Measurements from ENCODE around the gene TNFRSF11A. TPM values are rescaled to one million over a fixed set of nuclear protein-coding genes. Genes with fewer than 3 reads are reported as not detected.

The TNFRSF11A gene
- total RNA-seq, 1 experiment from 2014 or later = 6.3 TPM

DNA sequence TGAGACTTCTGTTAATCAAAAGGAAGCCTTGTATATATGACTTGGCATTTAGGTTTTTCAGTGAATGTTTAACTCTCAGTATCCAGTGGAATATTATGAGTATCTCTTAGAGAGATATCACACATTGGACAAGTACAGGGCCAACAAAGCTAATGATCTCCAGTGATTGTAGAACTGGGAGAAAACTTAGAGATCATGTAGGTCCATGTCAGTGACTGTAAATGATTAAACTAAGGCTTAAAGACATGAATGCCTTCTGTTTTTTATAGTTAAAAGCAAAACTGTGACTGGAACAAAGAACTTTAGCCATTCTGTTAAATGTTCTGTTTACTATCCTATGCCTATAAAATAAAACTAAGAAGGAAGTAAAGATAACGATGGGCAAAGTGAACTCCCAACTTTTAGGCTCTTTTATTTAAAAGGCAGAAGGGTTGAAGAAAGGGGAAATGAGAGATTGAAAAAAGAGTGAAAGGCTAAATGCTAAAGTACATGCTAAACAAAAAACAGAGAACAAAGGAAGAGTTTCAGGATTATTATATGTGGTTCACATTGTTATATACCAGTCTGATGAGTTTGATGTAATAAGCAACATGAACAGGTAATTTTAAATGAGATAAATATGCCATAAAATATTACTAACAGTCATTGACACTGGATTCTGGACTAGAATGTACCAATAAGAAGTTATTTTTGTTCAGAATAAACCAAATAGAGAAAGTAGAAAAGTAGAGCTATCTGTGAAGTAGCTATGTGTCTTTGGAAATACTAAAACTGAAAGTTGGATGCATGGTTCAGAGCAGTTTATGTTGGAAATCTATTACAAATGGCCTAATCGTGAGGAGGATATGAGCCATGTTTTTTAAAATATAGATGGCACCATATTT, 37.1 kb upstream of the TNFRSF11A start:
- ChIA-PET CTCF (no interaction called here), POLR2A (ENCODE audit: unreplicated experiment) (interaction anchor here (0.7 kb wide), 1 partner anchor 222 kb away, joined by 4 read pairs; no protein-coding TSS in a partner anchor)
- Histone ChIP-seq H3K9me2 (ENCODE audit: insufficient read depth) (no peaks in the 10 kb centered on the region), H3K27ac (no peak overlapping the region), H3K79me2 (ENCODE audit: low read depth) (no peaks in the 10 kb centered on the region), H4K20me1 (ENCODE audit: insufficient read depth) (no peaks in the 10 kb centered on the region; the same call in 1 of the 2 replicates), H3K27me3 (ENCODE audit: insufficient read depth, low read depth) (no peaks in the 10 kb centered on the region), H3K9me3 (ENCODE audit: insufficient read depth, low read depth) (no peaks in the 10 kb centered on the region), H3F3A (ENCODE audit: insufficient read depth, low read depth) (no peaks in the 10 kb centered on the region), H2AFZ (no peak overlapping the region), H3K4me1 (replicated peaks; ENCODE audit: insufficient read depth) (no peaks in the 10 kb centered on the region), H3K4me2 (no peak overlapping the region), H3K36me3 (ENCODE audit: low read depth) (peaks cover 20% of the 10 kb centered on the region; the same call in 1 of the 2 replicates), H3K4me3 (no peak overlapping the region)
- intact Hi-C loops (cut with micrococcal nuclease; ENCODE audit: unreplicated experiment) = no loop called here
- BruUV-seq (replicated peaks) = no TSS peak
- no peak for TF ChIP-seq EZH2 (IDR thresholded peaks at IDR 0.05; ENCODE audit: low read depth)
- no peak for TF ChIP-seq CTCF (conservative IDR thresholded peaks at IDR 0.05)
- no peak for DNase-seq

DNA sequence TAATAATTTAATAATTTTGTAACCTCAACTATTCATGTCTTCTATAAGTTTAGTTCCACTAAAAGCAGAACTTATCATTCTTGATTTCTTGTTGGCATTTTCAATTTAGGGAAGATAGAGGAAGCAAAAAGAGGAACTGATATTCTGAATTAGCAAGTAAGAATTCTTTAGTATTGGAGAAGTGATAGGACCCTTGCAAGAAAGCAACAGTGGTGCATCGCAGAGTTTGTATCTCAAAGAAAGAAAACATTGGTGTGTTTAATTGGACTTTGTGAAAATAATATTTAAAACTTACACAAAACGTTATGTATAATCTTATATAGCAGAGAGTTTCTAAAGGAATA, 36.5 kb upstream of the TNFRSF11A start:
- POLR2A ChIA-PET (ENCODE audit: unreplicated experiment) = interaction anchor here (0.7 kb wide), 1 partner anchor 222 kb away, joined by 4 read pairs; no protein-coding TSS in a partner anchor

GRCh38 chr18:62289047-62289446, 36.1 kb upstream of the TNFRSF11A start:
- Histone ChIP-seq H4K20me1 (ENCODE audit: insufficient read depth) (no peaks in the 10 kb centered on the region; the same call in 1 of the 2 replicates), H3K4me3 (no peak overlapping the region), H3K9me2 (ENCODE audit: insufficient read depth) (no peaks in the 10 kb centered on the region), H3K79me2 (ENCODE audit: low read depth) (no peaks in the 10 kb centered on the region), H3K4me1 (replicated peaks; ENCODE audit: insufficient read depth) (no peaks in the 10 kb centered on the region), H3K9me3 (ENCODE audit: insufficient read depth, low read depth) (no peaks in the 10 kb centered on the region), H3F3A (ENCODE audit: insufficient read depth, low read depth) (no peaks in the 10 kb centered on the region), H3K27ac (no peak overlapping the region), H3K4me2 (no peak overlapping the region), H3K27me3 (ENCODE audit: insufficient read depth, low read depth) (no peaks in the 10 kb centered on the region), H3K36me3 (ENCODE audit: low read depth) (peaks cover 22% of the 10 kb centered on the region; the same call in 1 of the 2 replicates), H2AFZ (no peak overlapping the region)
- intact Hi-C loops (cut with micrococcal nuclease; ENCODE audit: unreplicated experiment) = no loop called here
- ChIA-PET CTCF (no interaction called here), POLR2A (ENCODE audit: unreplicated experiment) (interaction anchor here (0.6 kb wide), 1 partner anchor 26 kb away, joined by 11 read pairs; no protein-coding TSS in a partner anchor)
- TF ChIP-seq EZH2 (IDR thresholded peaks at IDR 0.05; ENCODE audit: low read depth) (no peak), CTCF (conservative IDR thresholded peaks at IDR 0.05) (no peak)
- no TSS peak for BruUV-seq (replicated peaks)
- no peak for DNase-seq

More for the DNA sequence above, 36.5 kb upstream of the TNFRSF11A start:
- Histone ChIP-seq H3K27me3 (ENCODE audit: insufficient read depth, low read depth) (no peaks in the 10 kb centered on the region), H3K4me1 (replicated peaks; ENCODE audit: insufficient read depth) (no peaks in the 10 kb centered on the region), H2AFZ (no peak overlapping the region), H3K27ac (no peak overlapping the region), H3K79me2 (ENCODE audit: low read depth) (no peaks in the 10 kb centered on the region), H3K36me3 (ENCODE audit: low read depth) (peaks cover 22% of the 10 kb centered on the region; the same call in 1 of the 2 replicates), H3F3A (ENCODE audit: insufficient read depth, low read depth) (no peaks in the 10 kb centered on the region), H3K4me3 (no peak overlapping the region), H3K9me2 (ENCODE audit: insufficient read depth) (no peaks in the 10 kb centered on the region), H3K4me2 (no peak overlapping the region), H3K9me3 (ENCODE audit: insufficient read depth, low read depth) (no peaks in the 10 kb centered on the region), H4K20me1 (ENCODE audit: insufficient read depth) (no peaks in the 10 kb centered on the region; the same call in 1 of the 2 replicates)
- intact Hi-C loops (cut with micrococcal nuclease; ENCODE audit: unreplicated experiment) = no loop called here
- DNase-seq = no peak
- no peak for TF ChIP-seq CTCF (conservative IDR thresholded peaks at IDR 0.05)
- no peak for TF ChIP-seq EZH2 (IDR thresholded peaks at IDR 0.05; ENCODE audit: low read depth)
- CTCF ChIA-PET = no interaction called here
- BruUV-seq (replicated peaks) = no TSS peak
